ENCODE data around the gene SLC22A2.

Gene SLC22A2

GRCh38 chr6:160270347-160270746, 11.7 kb upstream of the SLC22A2 start:
- ChIA-PET CTCF (no interaction called here), POLR2A (ENCODE audit: low non-redundant PET) (no interaction called here)
- TF ChIP-seq CTCF (conservative IDR thresholded peaks at IDR 0.05; ENCODE audit: low read depth), result no peak
- DNase-seq (ENCODE audit: low spot score), result no peak
- no peak overlapping the region for H3K27ac ChIP-seq

GRCh38 chr6:160269771-160270170, 11.2 kb upstream of the SLC22A2 start:
- CTCF ChIA-PET, result no interaction called here
- no peak overlapping the region for H3K27ac ChIP-seq
- POLR2A ChIA-PET (ENCODE audit: low non-redundant PET), result no interaction called here
- DNase-seq (ENCODE audit: low spot score), result no peak
- TF ChIP-seq CTCF (conservative IDR thresholded peaks at IDR 0.05; ENCODE audit: low read depth), result no peak

- no peak for DNase-seq (ENCODE audit: low spot score)
- POLR2A ChIA-PET (ENCODE audit: low non-redundant PET), result no interaction called here
- CTCF ChIA-PET, result no interaction called here
- no peak overlapping the region for H3K27ac ChIP-seq
- no peak for TF ChIP-seq CTCF (conservative IDR thresholded peaks at IDR 0.05; ENCODE audit: low read depth)
Measured at GRCh38 chr6:160269023-160269521, 10.5 kb upstream of the SLC22A2 start.

- H3K27ac ChIP-seq, result no peak overlapping the region
- DNase-seq (ENCODE audit: low spot score), result no peak
- CTCF ChIA-PET, result interaction anchor here (0.6 kb wide), 1 partner anchor 30 kb away, joined by 3 read pairs; no protein-coding TSS in a partner anchor
- POLR2A ChIA-PET (ENCODE audit: low non-redundant PET), result no interaction called here
- TF ChIP-seq CTCF (conservative IDR thresholded peaks at IDR 0.05; ENCODE audit: low read depth), result no peak
Measured at GRCh38 chr6:160267102-160267501, 8.5 kb upstream of the SLC22A2 start.

GRCh38 chr6:160265869-160266476, 7.4 kb upstream of the SLC22A2 start:
- no peak for DNase-seq (ENCODE audit: low spot score)
- H3K27ac ChIP-seq, result no peak overlapping the region
- ChIA-PET CTCF (interaction anchor here (0.7 kb wide), 1 partner anchor 83 kb away, joined by 4 read pairs; no protein-coding TSS in a partner anchor), POLR2A (ENCODE audit: low non-redundant PET) (no interaction called here)
- no peak for TF ChIP-seq CTCF (conservative IDR thresholded peaks at IDR 0.05; ENCODE audit: low read depth)

GRCh38 chr6:160264061-160264612, 5.5 kb upstream of the SLC22A2 start:
- ChIA-PET POLR2A (ENCODE audit: low non-redundant PET) (no interaction called here), CTCF (no interaction called here)
- TF ChIP-seq CTCF (conservative IDR thresholded peaks at IDR 0.05; ENCODE audit: low read depth), result no peak
- DNase-seq (ENCODE audit: low spot score), result no peak
- H3K27ac ChIP-seq, result no peak overlapping the region
